Measurements from ENCODE around the gene PDE3B.
A peak's percentile ranks its signal among the peaks of the same experiment; 100 is the strongest.
"Not testable (repeated sequence)": the region's sequence is repeated elsewhere in the genome, so short reads cannot be mapped to it uniquely, and the experiment has no call there.

PDE3B gene

GRCh38 chr11:14643697-14644225 is at the start of gene PDE3B:
PDE3B (plus strand) TSS chr11:14643804; CDS start chr11:14644076, 272 bp downstream.
- peak; percentile 93 for DNase-seq

GRCh38 chr11:14595261-14595660 is 48.3 kb upstream of the PDE3B start:
- DNase-seq, result not testable (repeated sequence)

GRCh38 chr11:14607713-14608112 is 35.9 kb upstream of the PDE3B start:
- DNase-seq, result no peak

- no peak for DNase-seq
These were observed 33.7 kb upstream of the PDE3B start for GRCh38 chr11:14609902-14610301.

- DNase-seq, result no peak
These were observed 31.7 kb upstream of the PDE3B start for GRCh38 chr11:14611939-14612338.

- no peak for DNase-seq
These were observed 30.9 kb upstream of the PDE3B start for GRCh38 chr11:14612694-14613093.

GRCh38 chr11:14614091-14614622 is 29.4 kb upstream of the PDE3B start:
- no peak for DNase-seq

- DNase-seq, result no peak
These were observed 26.2 kb upstream of the PDE3B start for GRCh38 chr11:14617241-14618027.

- DNase-seq, result no peak
These were observed 25.5 kb upstream of the PDE3B start for GRCh38 chr11:14618060-14618459.

- DNase-seq, result no peak
These were observed 23.7 kb upstream of the PDE3B start for GRCh38 chr11:14619603-14620531.

GRCh38 chr11:14622223-14622954 is 21.2 kb upstream of the PDE3B start:
- DNase-seq, result no peak

- no peak for DNase-seq
These were observed 20.6 kb upstream of the PDE3B start for GRCh38 chr11:14623036-14623435.

- no peak for DNase-seq
These were observed 17.9 kb upstream of the PDE3B start for GRCh38 chr11:14625586-14626205.

- no peak for DNase-seq
These were observed 17.0 kb upstream of the PDE3B start for GRCh38 chr11:14626650-14627049.

GRCh38 chr11:14633506-14634224 is 9.9 kb upstream of the PDE3B start:
- not testable (repeated sequence) for DNase-seq

GRCh38 chr11:14634813-14635212 is 8.8 kb upstream of the PDE3B start:
- DNase-seq, result no peak

- DNase-seq, result no peak
These were observed 8.1 kb upstream of the PDE3B start for GRCh38 chr11:14635546-14635945.

- no peak for DNase-seq
These were observed 7.5 kb upstream of the PDE3B start for GRCh38 chr11:14636119-14636518.

GRCh38 chr11:14637868-14638409 is 5.7 kb upstream of the PDE3B start:
- no peak for DNase-seq

- no peak for DNase-seq
These were observed 5.0 kb upstream of the PDE3B start for GRCh38 chr11:14638561-14638960.

GRCh38 chr11:14641801-14642200 is 1.8 kb upstream of the PDE3B start:
- DNase-seq, result no peak

Measured in eye (tissue), 1 donor.